GM19099 (cell line): ENCODE results near the gene INTS14.

Experiments used
- POLR2A ChIP-seq: IDR thresholded peaks from 3 replicates; pipeline ENCODE4 v1.6.1; 2011; ENCODE audit warnings: low read depth; ENCODE audit not compliant: insufficient read length; ENCODE audit errors: extremely low read depth

The INTS14 gene

DNA sequence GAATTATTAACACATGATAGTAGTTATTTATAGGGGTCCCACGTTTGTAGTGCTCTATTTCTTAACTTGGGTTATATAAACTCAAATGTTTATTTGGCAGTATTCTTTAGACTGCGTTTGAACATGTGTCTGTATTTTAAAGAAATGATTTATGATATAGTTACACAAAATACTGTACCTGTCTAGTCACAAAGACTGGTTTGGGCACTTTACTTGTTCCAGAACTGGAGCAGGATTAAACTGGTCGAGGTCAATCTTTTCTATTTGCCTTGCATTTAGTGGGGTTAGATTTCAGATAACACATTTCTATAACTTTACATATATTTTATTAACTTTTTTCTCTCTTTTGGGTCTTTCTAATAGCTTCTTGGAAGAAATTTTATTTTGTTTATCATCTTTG is 41.2 kb downstream of the INTS14 start:
- TF ChIP-seq POLR2A, result no peak

DNA sequence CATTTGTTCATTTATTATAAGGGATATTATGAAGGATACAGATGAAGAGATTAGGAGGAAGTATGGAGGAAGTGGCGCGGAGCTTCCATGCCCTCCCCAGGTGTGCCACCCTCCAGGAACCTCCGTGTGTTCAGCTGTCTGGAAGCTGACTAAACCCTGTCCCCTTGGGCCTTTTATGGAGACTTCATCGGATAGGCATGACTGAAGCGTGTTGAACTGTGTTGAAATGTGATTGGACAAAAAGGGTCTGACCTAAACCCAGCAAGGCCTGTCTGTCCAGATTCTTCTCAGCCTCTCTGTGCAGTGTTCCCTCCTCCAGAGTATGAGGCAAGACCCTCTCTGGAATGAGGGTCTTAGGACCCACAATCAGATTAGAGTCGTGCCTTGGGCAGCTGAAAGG is 49.0 kb downstream of the INTS14 start:
- TF ChIP-seq POLR2A, result no peak

DNA sequence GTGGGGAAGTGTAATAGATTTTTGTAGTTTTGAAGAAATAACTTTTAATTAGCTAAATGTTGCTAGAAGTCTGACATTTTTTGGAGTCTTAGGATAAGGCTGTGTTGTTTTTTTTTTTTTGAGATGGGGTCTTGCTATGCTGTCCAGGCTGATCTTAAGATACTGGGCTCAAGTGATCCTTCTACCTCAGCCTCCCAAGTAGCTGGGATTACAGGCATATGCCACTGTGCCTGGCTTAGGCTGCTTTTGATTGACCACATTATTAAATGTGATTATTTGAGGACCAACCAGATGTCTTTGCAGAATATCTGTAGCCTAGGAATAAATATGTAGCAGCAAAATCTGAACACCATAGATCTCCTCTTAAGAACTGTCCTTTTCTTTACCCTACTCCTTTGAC is 51.0 kb downstream of the INTS14 start:
- no peak for TF ChIP-seq POLR2A

DNA sequence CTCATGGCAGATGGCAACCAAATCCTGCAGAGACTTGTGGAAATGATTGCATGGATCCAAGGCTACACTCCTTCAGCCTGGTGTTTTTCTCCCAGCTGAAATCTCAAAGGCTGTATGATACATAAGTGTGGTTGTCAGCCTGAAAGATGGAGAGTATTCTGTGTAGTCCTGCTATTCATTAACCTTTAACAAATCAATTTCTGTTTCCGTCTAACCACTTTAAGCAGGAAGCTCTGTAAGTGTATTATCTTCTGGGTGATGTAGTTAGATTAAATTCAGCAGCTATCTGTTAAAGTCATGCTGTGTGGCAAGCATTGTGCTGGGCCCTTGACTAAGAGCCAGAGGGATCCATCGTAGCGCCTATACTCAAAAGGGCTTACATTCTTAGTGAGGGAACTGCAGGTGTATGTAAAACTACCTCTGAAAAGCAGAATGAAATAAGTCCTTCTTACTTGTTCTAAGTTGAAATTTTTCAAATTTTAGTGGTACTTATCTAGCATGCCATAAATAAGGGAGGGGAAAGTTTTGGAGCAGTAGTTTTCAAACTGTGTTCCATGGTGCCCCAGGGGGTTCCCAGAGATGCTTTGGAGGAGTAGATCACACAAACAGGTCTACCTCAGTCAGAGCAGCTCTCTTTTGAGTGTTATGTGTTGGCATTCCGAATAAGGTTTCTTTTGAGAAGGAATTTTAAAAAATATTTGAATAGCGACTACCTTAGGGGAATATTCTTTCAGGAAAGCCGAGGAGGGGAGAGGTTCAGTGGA is 51.8 kb downstream of the INTS14 start:
- no peak for TF ChIP-seq POLR2A

DNA sequence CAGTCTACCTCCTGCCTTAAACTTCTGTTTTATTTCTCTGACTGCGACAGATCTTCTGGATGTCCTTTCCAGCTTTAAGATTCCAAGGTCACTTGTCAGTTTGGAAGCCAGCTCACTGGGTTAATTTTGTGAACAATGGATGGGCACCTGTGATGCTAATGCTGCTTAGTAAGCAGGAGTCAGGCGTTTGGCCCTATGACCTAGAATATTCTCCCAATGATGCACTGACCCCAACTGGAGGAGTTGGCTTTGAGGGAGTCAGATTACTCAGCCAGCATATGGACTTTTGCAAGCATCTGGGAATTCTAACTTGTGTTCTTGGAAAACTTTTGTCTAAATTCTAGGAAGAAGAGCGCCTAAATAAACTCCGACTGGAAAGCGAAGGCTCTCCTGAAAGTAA is 52.6 kb downstream of the INTS14 start:
- no peak for TF ChIP-seq POLR2A

DNA sequence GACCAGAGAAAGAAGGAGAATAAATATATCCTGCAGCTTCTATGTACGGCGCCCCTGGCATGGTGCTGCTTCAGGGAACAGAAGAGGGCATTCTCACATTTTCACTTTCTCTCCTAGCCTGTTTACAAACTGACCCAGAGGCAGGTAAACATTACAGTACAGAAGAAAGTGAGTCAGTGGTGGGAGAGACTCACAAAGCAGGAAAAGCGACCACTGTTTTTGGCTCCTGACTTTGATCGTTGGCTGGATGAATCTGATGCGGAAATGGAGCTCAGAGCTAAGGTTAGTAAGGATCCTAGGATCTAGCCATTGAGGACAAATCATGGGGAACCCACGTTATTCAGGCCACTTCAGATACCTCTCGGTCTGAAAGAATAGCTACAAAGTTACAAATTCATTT is 54.3 kb downstream of the INTS14 start:
- no peak for TF ChIP-seq POLR2A

DNA sequence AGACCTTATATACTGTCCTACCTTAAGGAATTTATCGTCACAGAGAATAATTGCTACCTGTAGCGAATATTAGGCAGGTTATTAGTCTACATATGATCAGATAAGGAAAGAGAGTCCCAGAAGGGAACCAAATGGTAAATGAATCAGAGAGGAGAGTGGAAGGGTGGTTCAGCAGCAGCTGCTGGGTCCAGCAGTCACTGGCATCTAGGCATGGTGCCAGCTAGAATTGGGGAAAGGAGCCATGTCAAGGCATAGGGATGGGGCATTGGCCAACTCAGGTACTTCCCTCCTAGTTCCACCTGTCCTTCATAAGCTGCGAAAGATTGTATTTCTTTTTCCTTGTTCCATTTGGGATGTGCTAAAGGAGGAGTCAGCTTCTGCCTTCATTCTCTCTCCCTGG is 57.2 kb downstream of the INTS14 start:
- TF ChIP-seq POLR2A, result no peak

DNA sequence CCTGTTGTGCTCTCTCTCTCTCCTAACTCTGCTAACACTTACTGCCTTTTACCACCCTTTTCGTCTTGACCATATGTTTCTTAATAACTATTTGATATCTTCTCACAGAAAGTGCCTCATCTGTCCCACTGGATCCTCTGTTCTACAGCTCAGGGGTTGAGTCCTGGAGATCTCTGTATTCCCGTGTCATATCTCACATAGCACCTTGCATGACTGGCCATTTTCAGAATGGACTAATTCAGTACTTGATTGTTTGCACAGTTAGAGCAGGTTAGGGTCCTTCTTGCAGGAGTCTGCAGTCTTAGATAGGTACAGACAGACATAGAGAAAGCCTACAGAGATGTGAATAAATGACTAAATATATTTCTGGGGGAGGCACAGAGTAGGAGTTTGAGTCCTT is 59.7 kb downstream of the INTS14 start:
- no peak for TF ChIP-seq POLR2A

DNA sequence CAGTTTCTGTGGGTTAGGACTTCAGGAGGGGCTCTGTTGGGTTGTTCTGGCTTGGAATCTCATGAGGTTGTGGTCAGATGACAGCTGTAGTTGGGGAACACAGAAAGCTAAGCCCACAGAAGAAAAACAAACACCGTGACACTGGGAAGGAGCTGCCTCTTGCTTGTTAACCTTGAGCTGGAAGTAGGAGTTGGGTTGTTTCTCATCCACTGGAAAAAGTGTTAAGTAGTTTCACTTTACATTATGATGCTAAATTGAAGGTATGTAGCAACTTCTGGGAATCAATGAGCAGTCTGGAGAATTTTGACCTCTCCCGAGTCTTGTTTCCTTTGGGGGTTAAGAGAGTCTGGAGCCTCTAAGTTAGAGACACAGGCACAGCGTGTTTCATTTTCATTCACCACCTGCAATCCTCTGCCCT is 60.2 kb downstream of the INTS14 start:
- TF ChIP-seq POLR2A, result no peak

DNA sequence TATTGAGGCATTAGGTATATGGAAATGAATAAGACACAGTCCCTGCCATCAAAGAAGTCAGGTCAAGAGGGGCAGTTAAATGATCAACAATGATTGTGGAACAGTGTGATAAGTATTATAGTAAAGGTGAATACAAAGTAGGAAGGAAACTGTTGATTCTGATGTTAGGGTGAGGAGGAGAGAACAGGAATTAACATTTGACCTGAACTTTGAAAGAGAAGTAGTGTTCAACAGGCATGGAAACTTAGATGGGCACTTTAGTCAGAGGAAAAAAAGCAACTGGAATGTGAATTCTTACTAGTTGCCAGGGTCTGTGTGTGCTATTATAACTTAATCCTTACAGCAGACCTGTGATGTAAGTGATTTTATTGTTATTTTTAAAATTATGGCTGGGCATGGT is 63.1 kb downstream of the INTS14 start:
- TF ChIP-seq POLR2A, result no peak

DNA sequence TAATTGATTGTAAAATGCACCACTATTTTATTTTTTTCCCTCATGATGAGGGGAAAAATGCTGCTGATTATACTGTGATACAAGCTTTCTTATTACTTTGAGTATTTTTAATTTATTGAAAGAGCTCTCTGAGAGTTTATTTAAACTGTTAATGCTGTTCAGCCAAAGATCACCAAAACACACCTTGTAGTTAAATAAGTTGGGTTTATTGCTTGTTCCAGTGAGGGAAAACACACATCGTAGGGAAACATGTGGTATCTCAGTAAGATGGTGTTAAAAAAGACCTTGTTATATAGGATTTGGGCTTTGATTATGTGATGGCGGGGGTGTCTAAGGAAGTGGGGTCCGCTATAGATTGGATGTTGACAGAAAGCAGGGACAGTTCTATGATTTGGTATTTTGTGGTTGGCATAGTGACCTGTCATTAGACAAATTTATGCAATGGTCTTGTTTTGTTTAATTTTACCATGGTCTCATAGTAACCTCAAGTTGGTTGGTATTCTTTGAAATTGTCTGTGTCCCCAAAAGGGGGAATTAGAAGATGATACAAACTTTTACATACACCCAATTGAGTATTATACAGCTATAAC is 69.6 kb downstream of the INTS14 start:
- TF ChIP-seq POLR2A, result no peak

DNA sequence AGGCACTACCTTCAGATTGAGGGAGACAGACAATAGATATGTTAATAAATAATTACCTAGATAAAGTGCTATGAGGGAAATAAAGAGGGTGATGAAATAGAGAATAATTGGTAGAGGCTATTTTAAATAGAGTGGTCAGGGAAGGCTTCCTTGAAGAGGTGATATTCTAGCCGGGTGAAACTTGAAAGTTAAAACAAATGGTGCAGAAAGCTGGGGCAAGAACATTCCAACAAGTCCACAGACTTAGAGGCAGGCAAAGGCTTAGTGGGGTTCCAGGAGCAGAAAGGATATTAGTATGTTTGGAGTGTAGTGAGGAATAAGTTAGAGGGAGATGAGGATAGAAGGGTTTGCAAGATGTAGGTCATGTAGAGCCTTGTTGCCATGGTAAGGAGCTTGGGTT is 70.6 kb downstream of the INTS14 start:
- no peak for TF ChIP-seq POLR2A

DNA sequence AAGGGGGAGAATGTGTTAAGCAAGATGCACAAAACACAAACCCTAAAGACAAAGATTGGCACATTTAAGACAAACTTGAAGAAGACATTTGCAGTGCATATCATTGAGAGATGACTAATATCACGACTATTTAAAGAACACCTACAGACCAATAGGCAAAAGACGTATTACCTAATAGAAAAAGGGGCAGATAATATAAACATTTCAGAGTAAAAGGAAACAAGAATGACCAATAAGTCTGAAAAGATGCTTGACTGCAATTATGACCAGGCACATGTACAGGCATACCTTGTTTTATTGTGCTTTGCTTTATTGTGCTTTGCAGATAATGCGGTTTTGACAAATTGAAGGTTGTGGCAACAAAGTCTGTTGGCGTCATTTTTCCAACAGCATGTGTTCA is 75.7 kb downstream of the INTS14 start:
- TF ChIP-seq POLR2A, result no peak

DNA sequence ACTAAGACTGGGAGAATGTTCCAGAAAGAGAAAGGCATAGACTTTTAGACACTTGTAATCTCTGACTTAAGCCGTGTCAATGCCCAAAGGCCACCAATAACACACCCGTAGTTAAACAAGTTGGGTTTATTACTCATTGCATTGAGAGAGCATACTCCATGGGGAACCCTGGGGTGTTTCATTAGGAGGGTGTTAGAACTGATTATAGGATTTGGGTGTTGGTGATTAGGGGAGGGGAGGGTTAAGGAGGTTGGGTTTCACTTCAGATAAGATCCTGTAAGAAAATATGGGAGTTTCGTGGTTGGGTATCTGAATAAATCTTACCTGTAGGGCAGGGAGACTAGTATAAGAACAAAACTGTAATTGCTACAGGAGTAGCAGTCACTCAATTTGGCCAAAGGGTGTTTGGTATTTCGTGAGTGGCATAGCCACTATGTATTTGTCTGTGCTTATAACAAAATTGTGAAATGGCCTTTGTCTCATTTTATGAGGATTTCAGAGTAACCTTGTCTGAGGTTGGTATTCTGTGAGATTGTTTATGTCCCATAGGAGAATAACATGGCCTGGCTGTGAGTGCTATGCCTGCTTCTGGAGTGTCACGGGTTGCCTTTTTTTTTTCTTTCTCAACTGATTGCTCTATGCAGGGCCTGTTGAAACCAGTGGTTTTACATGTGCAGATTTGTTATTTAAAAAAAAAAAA is 77.7 kb downstream of the INTS14 start:
- TF ChIP-seq POLR2A, result no peak

DNA sequence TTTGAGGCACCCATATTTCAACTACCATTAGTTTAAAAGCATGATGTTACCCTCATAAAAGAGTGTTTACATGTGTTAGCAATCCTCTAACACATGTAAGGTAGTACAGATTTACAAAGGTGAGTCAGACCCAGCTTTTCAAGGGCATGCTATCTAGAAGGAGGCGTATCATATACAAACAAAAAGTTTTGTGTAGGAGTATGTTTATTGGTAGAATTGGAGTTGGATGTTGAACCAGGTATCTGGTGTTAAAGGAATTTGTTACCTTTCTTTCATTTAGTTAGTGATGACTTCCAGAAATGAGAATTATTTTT is 78.2 kb downstream of the INTS14 start:
- no peak for TF ChIP-seq POLR2A

DNA sequence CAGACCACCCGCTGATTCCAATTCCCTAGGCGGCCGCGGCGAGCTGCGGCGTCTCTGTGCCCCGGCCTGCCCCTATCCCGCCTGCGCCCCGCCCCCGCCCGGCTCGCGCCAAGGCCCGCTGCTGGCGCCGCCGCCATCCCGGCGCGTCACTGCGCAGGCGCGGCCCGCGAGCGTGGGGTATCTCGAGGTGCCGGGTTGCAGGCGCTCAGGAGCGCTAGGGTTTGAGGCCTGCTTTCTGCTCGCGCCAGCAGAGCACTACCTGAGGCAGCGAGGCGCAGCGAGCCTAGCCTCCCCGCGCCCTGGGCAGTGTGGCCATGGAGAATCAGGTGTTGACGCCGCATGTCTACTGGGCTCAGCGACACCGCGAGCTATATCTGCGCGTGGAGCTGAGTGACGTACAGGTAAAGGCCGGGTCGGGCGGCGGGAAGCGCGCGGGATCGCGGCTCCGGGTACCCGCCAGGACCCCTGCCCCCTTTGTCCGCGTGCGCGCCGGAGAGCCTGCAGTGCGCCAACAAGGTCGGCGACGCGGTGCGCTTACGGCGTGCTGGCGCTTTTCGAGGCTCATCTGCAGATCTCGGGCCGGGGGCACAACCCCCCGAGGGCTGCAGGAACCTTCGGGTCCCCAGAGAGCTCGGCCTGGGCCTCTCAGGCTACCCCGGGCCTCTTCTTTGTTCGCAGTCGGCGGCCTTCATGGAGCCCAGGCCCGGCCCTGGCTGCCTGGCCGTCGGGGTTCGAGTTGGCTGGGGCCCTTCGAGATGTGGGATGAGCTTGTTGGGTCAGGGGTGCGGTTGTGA is 80.4 kb downstream of the INTS14 start, which contains the start of gene HACD3:
TSS of gene HACD3 (plus strand) at position 146 of the 794 bp plus-strand sequence. CDS start at position 315, 169 bp downstream.
- TF ChIP-seq POLR2A, result peak; percentile 81

DNA sequence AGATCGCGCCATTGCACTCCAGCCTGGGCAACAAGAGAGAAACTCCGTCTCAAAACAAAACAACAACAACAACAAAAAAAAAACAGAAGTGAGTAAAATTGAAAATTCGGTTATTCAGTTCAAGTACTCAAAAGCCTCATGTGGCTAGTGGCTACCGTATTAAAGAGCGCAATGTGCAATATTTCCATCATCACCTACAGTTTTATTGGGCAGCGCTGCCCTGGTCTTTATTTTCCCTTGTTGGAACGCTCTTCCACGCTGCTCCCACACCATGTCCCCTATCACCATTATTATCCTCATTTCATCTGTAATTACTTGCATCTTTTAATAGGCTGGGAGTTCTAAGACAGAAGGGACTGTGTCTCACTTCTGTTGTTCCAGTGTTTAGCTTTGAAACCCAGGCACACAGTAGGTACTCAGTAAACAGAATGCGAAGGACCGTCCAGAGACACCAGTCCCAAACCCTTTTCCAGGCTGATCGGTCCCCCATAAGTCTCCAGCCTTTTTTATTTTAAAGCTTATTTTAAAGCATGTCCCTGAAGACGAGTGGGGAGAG is 81.1 kb downstream of the INTS14 start:
- TF ChIP-seq POLR2A, result no peak
